ENCODE data around the gene ADD3. TPM values are rescaled to one million over a fixed set of nuclear protein-coding genes. Genes with fewer than 3 reads are reported as not detected.

Gene ADD3
- total and polyA plus RNA-seq, 10 of the 15 experiments (the other 5 are each of a cell fraction or from before 2014, with no cell fraction given), result 27.3 to 129 (median 67.8) TPM

DNA sequence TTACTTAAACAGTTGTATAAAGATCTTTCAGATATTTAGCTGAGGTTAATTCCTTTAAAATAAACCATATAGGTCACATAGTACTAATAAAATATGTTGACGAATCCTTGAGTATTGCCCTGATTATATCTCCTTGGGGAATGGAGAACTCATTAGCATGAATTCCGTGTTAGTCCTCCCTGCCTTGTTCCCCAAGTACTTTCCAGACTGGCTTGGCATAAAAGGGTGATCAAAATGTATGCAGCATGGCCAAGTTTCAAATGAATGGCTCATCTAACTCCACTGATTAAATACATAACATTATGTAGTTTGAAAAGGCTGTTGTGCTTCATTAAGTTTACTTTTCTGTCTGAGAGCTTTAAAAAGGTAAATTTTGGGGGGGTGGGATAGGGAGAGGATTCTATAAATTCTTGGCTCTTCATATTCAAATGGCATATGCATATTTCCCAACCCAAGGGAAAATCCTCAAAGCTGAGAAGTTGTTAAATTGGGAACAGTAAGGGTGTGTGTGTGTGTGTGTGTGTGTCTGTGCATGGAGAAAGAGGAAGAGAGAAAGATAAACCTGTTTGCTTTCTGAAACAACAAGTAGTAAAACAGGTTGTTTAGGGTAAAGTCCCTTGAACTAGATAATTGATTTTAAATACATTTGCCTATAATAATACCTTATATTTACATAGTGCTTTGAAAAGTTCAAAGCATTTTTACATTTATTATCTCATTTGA, 4.8 kb upstream of the ADD3 start:
- Histone ChIP-seq H3K4me1 (ENCODE audit: control insufficient read depth, insufficient read depth, low read length) (peaks cover 22% of the 10 kb centered on the region), H4K20me1 (ENCODE audit: control insufficient read depth, insufficient read depth) (no peaks in the 10 kb centered on the region), H3K27me3 (replicated peaks in 1 of 2; ENCODE audit: control insufficient read depth in 2 of 2, insufficient read depth in 2 of 2, low read length in 1 of 2) (no peaks in the 10 kb centered on the region), H3K4me2 (ENCODE audit: control insufficient read depth, insufficient read depth) (no peak overlapping the region), H3K9me3 (replicated peaks; ENCODE audit: control insufficient read depth, insufficient read depth, low read length) (no peaks in the 10 kb centered on the region), H2AFZ (ENCODE audit: control insufficient read depth, low read depth, low read length) (no peak overlapping the region; the same call in 1 of the 2 replicates), H3K9ac (ENCODE audit: control insufficient read depth, insufficient read depth, low read length) (no peak overlapping the region), H3K79me2 (ENCODE audit: control insufficient read depth, insufficient read depth, low read length) (no peaks in the 10 kb centered on the region), H3K4me3 (no peak overlapping the region), H3K36me3 (ENCODE audit: control insufficient read depth in 2 of 2, insufficient read depth in 2 of 2, low read length in 1 of 2) (no peaks in the 10 kb centered on the region), H3K27ac (ENCODE audit: control insufficient read depth, insufficient read depth) (no peak overlapping the region)
- ChIA-PET CTCF (interaction anchor here (1.4 to 2.6 kb wide), 3 partner anchors 27 to 119 kb away, joined by 4 to 8 read pairs (median 4); no protein-coding TSS in a partner anchor), POLR2A (interaction anchor here (0.8 to 1.4 kb wide), 2 partner anchors 8 to 514 kb away, joined by 3 read pairs; no protein-coding TSS in a partner anchor), SMC1A (ENCODE audit: uncharacterized antibody, unreplicated experiment) (interaction anchor here (1.0 to 2.0 kb wide), 5 partner anchors 11 to 48 kb away, joined by 3 to 7 read pairs (median 4); no protein-coding TSS in a partner anchor), RAD21 (ENCODE audit: unreplicated experiment) (interaction anchor here (0.5 to 1.3 kb wide), 5 partner anchors 25 to 270 kb away, joined by 3 to 5 read pairs (median 3); no protein-coding TSS in a partner anchor)
- in situ Hi-C loops (cut with MboI), result no loop called here
- intact Hi-C loops (cut with micrococcal nuclease; ENCODE audit: unreplicated experiment), result loop anchor here (10.0 kb wide), 1 partner anchor 118 kb away; no protein-coding TSS in a partner anchor
- peak; percentile 78; the same call in 1 of the 2 replicates for TF ChIP-seq SPI1 (IDR thresholded peaks at IDR 0.05; ENCODE audit: borderline replicate concordance, insufficient read depth, low read depth, low read length)
- no peak for TF ChIP-seq USF1 (IDR thresholded peaks at IDR 0.05; ENCODE audit: borderline replicate concordance, extremely low read length, insufficient read depth, low read depth, low read length)
- peak; percentile 45; the same call in 1 of the 2 replicates for TF ChIP-seq RELB (IDR thresholded peaks at IDR 0.05; ENCODE audit: low read depth)
- TF ChIP-seq MTA2 (IDR thresholded peaks at IDR 0.05; ENCODE audit: low read depth), result peak; percentile 53; the same call in 1 of the 2 replicates
- peak; percentile 73 to 74; a peak in 3 of 4 replicates for TF ChIP-seq IKZF2 (IDR thresholded peaks at IDR 0.05)
- no peak for TF ChIP-seq STAT1 (conservative IDR thresholded peaks at IDR 0.05)
- 69% methylated on average over 2 of the region's 2 CpGs for WGBS (ENCODE audit: insufficient coverage, insufficient replicate concordance, low lambda C conversion rate, missing lambda C conversion rate)
- ATAC-seq (no peak), FAIRE-seq (no peak), DNase-seq (ENCODE audit: low read depth, low spot score) (no peak)
- BruUV-seq (replicated peaks), result no TSS peak

Data from GM12878 (cell line).